HL-60 (cell line): Measurements from ENCODE around the gene ANKH.

Experiments
- DNase-seq, 2 experiments: peaks; one replicate each; pipeline ENCODE4 v3.0.0-alpha.2; 2010 to 2020; ENCODE audit warnings: low read depth in 1 of 2, low spot score in 1 of 2
- H3K27ac ChIP-seq: fragments of 250-450 bp; sonication (Bioruptor Pico); replicated peaks from 2 replicates; pipeline ENCODE4 v1.5.1; 2020; ENCODE audit warnings: mild to moderate bottlenecking, moderate library complexity
- H3K27me3 ChIP-seq: fragments of 250-450 bp; sonication (Bioruptor Pico); 2 replicates; pipeline ENCODE4 v1.5.1; 2021; ENCODE audit warnings: mild to moderate bottlenecking, moderate library complexity; ENCODE audit not compliant: insufficient read depth, poor library complexity, severe bottlenecking
- H3K4me3 ChIP-seq: replicated peaks from 2 replicates; pipeline ENCODE4 v1.5.1; 2011; ENCODE audit warnings: mild to moderate bottlenecking, control low read depth, low read length; ENCODE audit not compliant: insufficient read depth
- GABPA ChIP-seq: IDR thresholded peaks from 2 replicates; pipeline ENCODE4 v1.6.1; 2012; ENCODE audit warnings: low read depth
- POLR2AphosphoS5 ChIP-seq: IDR thresholded peaks from 2 replicates; pipeline ENCODE4 v1.6.1; 2012; ENCODE audit warnings: low read depth
- SPI1 ChIP-seq: IDR thresholded peaks from 2 replicates; pipeline ENCODE4 v1.6.1; 2012; ENCODE audit warnings: low read depth, mild to moderate bottlenecking, borderline replicate concordance
- TF ChIP-seq, protein P1 (sequence below): IDR thresholded peaks from one replicate; pipeline ENCODE4 v1.5.1; 2011; ENCODE audit warnings: low read length, control low read depth, inconsistent platforms; ENCODE audit not compliant: insufficient read depth
- TF ChIP-seq, protein P2 (sequence below): IDR thresholded peaks from 2 replicates; pipeline ENCODE4 v1.6.1; 2012; ENCODE audit warnings: low read depth; ENCODE audit not compliant: insufficient replicate concordance

Gene ANKH

DNA sequence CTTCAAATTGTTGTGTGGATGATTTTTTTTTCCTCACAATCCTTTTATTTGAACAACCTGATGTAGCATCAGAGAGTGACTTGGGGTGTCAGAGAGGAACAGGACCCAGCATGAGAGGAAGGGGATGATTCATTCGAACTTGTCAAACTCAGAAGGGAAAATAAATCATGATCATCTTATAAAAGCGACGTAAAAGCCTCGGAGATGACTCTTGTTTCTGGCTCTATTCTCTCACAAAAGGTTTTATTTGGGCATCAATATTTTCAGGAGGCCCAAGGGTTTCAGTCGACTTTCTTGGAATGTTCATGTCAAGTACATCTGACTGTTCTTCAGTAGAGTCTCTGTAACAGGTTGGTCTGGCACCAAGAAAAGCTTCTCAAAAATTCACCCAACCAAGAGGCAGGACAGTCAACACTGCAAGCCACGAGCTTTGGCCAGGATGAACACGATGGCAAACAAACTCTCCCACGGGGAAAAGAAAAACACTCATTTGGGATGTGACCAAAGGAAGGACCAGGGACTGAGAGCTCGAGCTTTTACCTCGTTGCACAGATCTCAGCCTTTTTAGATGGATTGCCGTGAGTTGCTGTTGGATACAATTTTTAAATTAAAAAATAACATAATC is 55.1 kb downstream of the ANKH start:
- TF ChIP-seq, protein P1, sequence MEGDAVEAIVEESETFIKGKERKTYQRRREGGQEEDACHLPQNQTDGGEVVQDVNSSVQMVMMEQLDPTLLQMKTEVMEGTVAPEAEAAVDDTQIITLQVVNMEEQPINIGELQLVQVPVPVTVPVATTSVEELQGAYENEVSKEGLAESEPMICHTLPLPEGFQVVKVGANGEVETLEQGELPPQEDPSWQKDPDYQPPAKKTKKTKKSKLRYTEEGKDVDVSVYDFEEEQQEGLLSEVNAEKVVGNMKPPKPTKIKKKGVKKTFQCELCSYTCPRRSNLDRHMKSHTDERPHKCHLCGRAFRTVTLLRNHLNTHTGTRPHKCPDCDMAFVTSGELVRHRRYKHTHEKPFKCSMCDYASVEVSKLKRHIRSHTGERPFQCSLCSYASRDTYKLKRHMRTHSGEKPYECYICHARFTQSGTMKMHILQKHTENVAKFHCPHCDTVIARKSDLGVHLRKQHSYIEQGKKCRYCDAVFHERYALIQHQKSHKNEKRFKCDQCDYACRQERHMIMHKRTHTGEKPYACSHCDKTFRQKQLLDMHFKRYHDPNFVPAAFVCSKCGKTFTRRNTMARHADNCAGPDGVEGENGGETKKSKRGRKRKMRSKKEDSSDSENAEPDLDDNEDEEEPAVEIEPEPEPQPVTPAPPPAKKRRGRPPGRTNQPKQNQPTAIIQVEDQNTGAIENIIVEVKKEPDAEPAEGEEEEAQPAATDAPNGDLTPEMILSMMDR = no peak
- TF ChIP-seq POLR2AphosphoS5 = no peak
- TF ChIP-seq SPI1 = no peak
- TF ChIP-seq, protein P2, sequence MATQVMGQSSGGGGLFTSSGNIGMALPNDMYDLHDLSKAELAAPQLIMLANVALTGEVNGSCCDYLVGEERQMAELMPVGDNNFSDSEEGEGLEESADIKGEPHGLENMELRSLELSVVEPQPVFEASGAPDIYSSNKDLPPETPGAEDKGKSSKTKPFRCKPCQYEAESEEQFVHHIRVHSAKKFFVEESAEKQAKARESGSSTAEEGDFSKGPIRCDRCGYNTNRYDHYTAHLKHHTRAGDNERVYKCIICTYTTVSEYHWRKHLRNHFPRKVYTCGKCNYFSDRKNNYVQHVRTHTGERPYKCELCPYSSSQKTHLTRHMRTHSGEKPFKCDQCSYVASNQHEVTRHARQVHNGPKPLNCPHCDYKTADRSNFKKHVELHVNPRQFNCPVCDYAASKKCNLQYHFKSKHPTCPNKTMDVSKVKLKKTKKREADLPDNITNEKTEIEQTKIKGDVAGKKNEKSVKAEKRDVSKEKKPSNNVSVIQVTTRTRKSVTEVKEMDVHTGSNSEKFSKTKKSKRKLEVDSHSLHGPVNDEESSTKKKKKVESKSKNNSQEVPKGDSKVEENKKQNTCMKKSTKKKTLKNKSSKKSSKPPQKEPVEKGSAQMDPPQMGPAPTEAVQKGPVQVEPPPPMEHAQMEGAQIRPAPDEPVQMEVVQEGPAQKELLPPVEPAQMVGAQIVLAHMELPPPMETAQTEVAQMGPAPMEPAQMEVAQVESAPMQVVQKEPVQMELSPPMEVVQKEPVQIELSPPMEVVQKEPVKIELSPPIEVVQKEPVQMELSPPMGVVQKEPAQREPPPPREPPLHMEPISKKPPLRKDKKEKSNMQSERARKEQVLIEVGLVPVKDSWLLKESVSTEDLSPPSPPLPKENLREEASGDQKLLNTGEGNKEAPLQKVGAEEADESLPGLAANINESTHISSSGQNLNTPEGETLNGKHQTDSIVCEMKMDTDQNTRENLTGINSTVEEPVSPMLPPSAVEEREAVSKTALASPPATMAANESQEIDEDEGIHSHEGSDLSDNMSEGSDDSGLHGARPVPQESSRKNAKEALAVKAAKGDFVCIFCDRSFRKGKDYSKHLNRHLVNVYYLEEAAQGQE = no peak
- TF ChIP-seq GABPA = no peak
- Histone ChIP-seq H3K4me3 (no peak overlapping the region), H3K27me3 (peaks cover 5% of the 10 kb centered on the region), H3K27ac (no peak overlapping the region)
- no peak for DNase-seq

DNA sequence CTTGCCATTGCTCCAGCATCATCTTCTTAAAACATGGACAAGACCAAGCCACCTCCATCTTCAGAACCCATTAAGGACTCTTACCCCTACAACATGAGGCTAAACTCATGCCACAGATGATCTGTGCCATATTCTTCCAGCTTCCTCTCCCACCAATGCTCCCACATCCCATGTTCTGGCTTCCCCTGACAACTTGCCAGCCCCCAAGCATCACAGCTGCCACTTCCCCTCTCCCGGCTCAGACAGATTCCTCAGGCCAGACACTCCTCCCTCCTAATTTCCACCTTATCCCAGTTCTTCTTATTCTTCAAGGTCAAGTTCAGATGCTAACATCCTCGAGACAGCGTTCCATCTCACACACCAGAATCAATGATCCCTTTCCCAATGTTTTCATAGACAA is 57.8 kb downstream of the ANKH start:
- Histone ChIP-seq H3K27me3 (peaks cover 5% of the 10 kb centered on the region), H3K27ac (no peak overlapping the region), H3K4me3 (no peak overlapping the region)
- TF ChIP-seq GABPA (no peak), SPI1 (no peak), POLR2AphosphoS5 (no peak)
- TF ChIP-seq, protein P2 = no peak
- TF ChIP-seq, protein P1 = no peak
- DNase-seq = no peak

DNA sequence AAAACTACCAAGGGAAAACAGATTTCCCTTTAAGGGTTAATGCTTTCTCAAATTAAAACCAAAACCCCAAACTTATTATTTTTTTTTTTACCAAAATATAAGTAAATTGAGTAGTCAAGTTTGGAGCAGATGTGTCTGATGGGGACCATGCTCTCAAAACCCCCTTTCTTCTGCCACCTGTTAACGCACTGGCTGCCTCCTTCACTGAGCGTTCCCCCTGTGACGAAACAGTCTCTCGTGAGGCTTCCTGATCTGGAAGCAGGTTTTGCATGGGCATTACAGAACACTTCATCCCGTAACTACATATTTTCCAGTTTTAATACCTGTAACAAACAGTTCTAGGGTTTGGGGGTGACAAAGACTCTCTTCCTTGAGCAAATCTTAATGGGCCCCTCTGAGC is 59.4 kb downstream of the ANKH start:
- Histone ChIP-seq H3K27ac (no peak overlapping the region), H3K27me3 (peaks cover 5% of the 10 kb centered on the region), H3K4me3 (no peak overlapping the region)
- no peak for DNase-seq
- TF ChIP-seq, protein P1 = no peak
- TF ChIP-seq SPI1 (no peak), GABPA (no peak), POLR2AphosphoS5 (no peak)
- TF ChIP-seq, protein P2 = no peak
